Measurements from ENCODE around the gene GCNT2. TPM values are rescaled to one million over a fixed set of nuclear protein-coding genes. Genes with fewer than 3 reads are reported as not detected.
A peak's percentile ranks its signal among the peaks of the same experiment; 100 is the strongest.

The GCNT2 gene
- total and polyA plus RNA-seq, 12 donors, result 5.1 to 67.9 (median 45.0) TPM

DNA sequence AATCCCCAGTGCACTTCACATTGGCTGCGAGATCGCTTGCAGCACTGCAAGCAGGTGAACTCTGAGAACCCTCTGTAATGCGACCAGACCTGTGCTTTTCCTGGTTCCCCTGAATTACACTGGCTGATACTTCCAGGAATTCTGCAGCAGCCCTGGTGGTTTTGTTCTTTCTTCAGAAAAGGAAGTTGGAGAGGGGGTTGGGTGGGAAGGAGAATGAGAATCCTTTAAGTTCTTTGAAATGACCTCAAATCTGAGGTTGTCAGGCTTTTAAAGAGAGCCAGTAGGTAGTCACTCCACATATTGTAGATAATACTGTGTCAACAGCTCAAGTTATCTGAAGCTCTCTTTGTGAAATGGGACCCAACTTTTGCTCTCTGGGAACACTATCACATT, 62.4 kb downstream of the GCNT2 start:
- H3K4me3 ChIP-seq, result no peak overlapping the region
- peaks cover 0 to 34% (median 11%) of the 10 kb centered on the region in 9 donors for H3K4me1 ChIP-seq
- DNase-seq (no peak), ATAC-seq (peak in 3 of 8 donors; percentile 9 to 44 (median 25))
- intact Hi-C loops (cut with DNase I), result no loop called here
- 10 to 16% methylated on average over 3 of the region's 3 CpGs for WGBS, 2 donors
- no peaks in the 10 kb centered on the region for H3K36me3 ChIP-seq
- H3K27ac ChIP-seq, result peak overlapping the region in 8 of 10 donors; percentile 10 to 72 (median 46)
- H3K27me3 ChIP-seq, result no peaks in the 10 kb centered on the region
- H3K9me3 ChIP-seq, result no peaks in the 10 kb centered on the region
- TF ChIP-seq, protein P1, sequence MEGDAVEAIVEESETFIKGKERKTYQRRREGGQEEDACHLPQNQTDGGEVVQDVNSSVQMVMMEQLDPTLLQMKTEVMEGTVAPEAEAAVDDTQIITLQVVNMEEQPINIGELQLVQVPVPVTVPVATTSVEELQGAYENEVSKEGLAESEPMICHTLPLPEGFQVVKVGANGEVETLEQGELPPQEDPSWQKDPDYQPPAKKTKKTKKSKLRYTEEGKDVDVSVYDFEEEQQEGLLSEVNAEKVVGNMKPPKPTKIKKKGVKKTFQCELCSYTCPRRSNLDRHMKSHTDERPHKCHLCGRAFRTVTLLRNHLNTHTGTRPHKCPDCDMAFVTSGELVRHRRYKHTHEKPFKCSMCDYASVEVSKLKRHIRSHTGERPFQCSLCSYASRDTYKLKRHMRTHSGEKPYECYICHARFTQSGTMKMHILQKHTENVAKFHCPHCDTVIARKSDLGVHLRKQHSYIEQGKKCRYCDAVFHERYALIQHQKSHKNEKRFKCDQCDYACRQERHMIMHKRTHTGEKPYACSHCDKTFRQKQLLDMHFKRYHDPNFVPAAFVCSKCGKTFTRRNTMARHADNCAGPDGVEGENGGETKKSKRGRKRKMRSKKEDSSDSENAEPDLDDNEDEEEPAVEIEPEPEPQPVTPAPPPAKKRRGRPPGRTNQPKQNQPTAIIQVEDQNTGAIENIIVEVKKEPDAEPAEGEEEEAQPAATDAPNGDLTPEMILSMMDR (IDR thresholded peaks at IDR 0.05), result no peak

DNA sequence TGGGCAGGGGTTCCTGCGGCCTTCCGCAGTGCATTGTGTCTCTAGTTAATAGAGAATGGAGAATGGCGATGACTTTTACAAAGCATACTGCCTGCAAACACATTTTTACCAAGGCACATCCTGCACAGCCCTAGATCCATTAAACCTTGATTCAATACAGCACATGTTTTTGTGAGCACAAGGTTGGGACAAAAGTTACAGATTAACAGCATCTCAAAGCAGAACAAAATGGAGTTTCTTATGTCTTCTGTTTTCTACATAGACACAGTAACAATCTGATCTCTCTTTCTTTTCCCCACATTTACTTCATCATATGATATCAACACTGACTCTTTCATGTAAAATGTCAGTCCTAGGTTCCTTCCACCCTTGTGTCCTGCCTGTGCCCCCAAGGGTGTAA, 63.5 kb downstream of the GCNT2 start:
- intact Hi-C loops (cut with DNase I), result loop anchor here in 2 of 10 donors (2.0 to 5.0 kb wide), 2 partner anchors 72 to 74 kb away; no protein-coding TSS in a partner anchor
- DNase-seq (no peak), ATAC-seq (no peak)
- H3K4me3 ChIP-seq, result no peak overlapping the region
- TF ChIP-seq, protein P1 (IDR thresholded peaks at IDR 0.05), result no peak
- H3K27ac ChIP-seq, result peak overlapping the region in 5 of 10 donors; percentile 39 to 72 (median 62)
- H3K36me3 ChIP-seq, result no peaks in the 10 kb centered on the region
- no peaks in the 10 kb centered on the region for H3K9me3 ChIP-seq
- WGBS, 2 donors, result 84 to 88% methylated on average over 3 of the region's 3 CpGs
- H3K27me3 ChIP-seq, result no peaks in the 10 kb centered on the region
- peaks cover 0 to 39% (median 11%) of the 10 kb centered on the region in 9 donors for H3K4me1 ChIP-seq

DNA sequence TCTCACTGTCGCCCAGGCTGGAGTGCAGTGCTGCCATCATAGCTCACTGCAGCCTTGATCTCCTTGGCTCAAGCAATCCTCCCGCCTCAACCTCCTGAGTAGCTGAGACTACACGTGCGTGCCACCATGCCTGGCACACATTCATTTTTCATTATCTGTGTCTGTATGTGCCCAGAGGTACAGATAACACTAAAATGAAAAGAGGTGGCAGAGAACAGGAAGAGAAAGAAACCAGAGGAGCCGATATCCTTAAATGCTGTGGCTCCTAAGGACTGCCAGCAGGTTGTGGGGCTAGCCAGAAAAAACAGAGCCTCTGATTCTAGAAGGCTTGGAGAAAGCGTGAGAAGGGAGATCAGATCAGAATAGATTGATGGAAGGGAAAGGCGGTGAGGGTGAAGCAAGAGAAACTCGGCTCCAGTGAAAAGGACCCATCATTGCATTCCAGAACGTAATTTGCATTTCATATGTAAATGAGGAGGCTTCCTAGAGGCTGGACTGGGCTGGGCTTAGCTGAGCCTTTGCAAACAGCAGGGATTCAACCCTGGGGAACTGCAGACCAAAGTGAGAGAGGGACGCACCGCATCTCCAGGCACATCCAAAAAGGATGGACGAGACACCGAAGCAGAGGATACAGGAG, 64.2 kb downstream of the GCNT2 start:
- WGBS, 2 donors, result 19 to 35% methylated on average over 13 of the region's 13 CpGs
- TF ChIP-seq, protein P1 (IDR thresholded peaks at IDR 0.05), result no peak
- Histone ChIP-seq H3K27ac (peak overlapping the region in 7 of 10 donors; percentile 10 to 83 (median 75)), H3K4me3 (peak overlapping the region in 9 of 10 donors; percentile 7 to 60 (median 39)), H3K27me3 (no peaks in the 10 kb centered on the region), H3K4me1 (peaks cover 0 to 40% (median 11%) of the 10 kb centered on the region in 9 donors), H3K9me3 (no peaks in the 10 kb centered on the region), H3K36me3 (no peaks in the 10 kb centered on the region)
- intact Hi-C loops (cut with DNase I), result loop anchor here in 2 of 10 donors (2.0 to 5.0 kb wide), 2 partner anchors 73 to 75 kb away; no protein-coding TSS in a partner anchor
- DNase-seq (no peak), ATAC-seq (peak in 7 of 8 donors; percentile 40 to 75 (median 51))

DNA sequence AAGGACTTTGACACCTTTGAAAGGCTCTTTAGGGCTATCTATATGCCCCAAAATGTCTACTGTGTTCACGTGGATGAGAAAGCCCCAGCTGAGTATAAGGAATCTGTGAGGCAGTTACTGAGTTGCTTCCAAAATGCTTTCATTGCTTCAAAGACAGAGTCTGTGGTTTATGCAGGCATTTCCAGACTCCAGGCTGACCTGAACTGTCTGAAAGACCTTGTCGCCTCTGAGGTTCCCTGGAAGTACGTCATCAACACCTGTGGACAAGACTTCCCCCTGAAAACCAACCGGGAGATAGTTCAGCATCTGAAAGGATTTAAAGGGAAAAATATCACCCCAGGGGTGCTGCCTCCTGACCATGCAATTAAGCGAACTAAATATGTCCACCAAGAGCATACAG, 65.2 kb downstream of the GCNT2 start:
- peaks cover 0 to 43% (median 15%) of the 10 kb centered on the region in 9 donors for H3K4me1 ChIP-seq
- H3K9me3 ChIP-seq, result no peaks in the 10 kb centered on the region
- H3K4me3 ChIP-seq, result peak overlapping the region in 9 of 10 donors; percentile 22 to 60 (median 39)
- DNase-seq (no peak), ATAC-seq (peak in 3 of 8 donors; percentile 21 to 36 (median 36))
- intact Hi-C loops (cut with DNase I), result loop anchor here in 1 of 10 donors (5.0 kb wide), 1 partner anchor 74 kb away; no protein-coding TSS in a partner anchor
- TF ChIP-seq, protein P1 (IDR thresholded peaks at IDR 0.05), result no peak
- H3K36me3 ChIP-seq, result no peaks in the 10 kb centered on the region
- 24 to 38% methylated on average over 5 of the region's 5 CpGs for WGBS, 2 donors
- H3K27me3 ChIP-seq, result no peaks in the 10 kb centered on the region
- peak overlapping the region in 7 of 10 donors; percentile 1 to 83 (median 75) for H3K27ac ChIP-seq
